PC-3 (cell line): ENCODE data around the gene GIPC3. TPM values are rescaled to one million over a fixed set of nuclear protein-coding genes. Genes with fewer than 3 reads are reported as not detected.

Experiments
- ATAC-seq: fragments of 200-7000 bp; cut with Tn5 transposase; 2 replicates; pipeline ENCODE4 v1.9.1; 2020; ENCODE audit warnings: mild to moderate bottlenecking, moderate library complexity
- BruUV-seq: library from RNA; stranded (reverse); fragments of 400-500 nt; replicated peaks from 2 replicates; lab custom pipeline; 2021; lab: Mats Ljungman, UMichigan
- CTCF ChIA-PET: fragments of 300-600 bp; sonication (Branson Sonifier 250); formaldehyde crosslinking; loops from one replicate; lab custom pipeline; 2022; ENCODE audit warnings: antibody characterized with exemption; lab: Charles Lee
- POLR2A ChIA-PET: fragments of 300-600 bp; sonication (Branson Sonifier 250); formaldehyde crosslinking; loops from one replicate; lab custom pipeline; 2022; ENCODE audit warnings: antibody characterized with exemption; ENCODE audit not compliant: unreplicated experiment; lab: Charles Lee
- DNase-seq: peaks from one replicate; pipeline ENCODE4 v3.0.0-alpha.2; 2015
- H2AFZ ChIP-seq: fragments of 300-600 bp; sonication (generic); 2 replicates; pipeline ENCODE4 v1.6.0; 2016; ENCODE audit warnings: antibody characterized with exemption, low read length
- H3F3A ChIP-seq: fragments of 300-600 bp; sonication (generic); one replicate; pipeline ENCODE4 v1.6.0; 2017; ENCODE audit warnings: antibody characterized with exemption, low read length, control low read depth, mild to moderate bottlenecking; ENCODE audit not compliant: unreplicated experiment
- H3K27ac ChIP-seq: fragments of 300-600 bp; sonication (generic); 2 replicates; pipeline ENCODE4 v1.5.1; 2016; ENCODE audit warnings: mild to moderate bottlenecking, low read length
- H3K27me3 ChIP-seq: fragments of 300-600 bp; sonication (generic); 2 replicates; pipeline ENCODE4 v1.6.1; 2016; ENCODE audit warnings: low read length, mixed read lengths
- H3K36me3 ChIP-seq: fragments of 300-600 bp; sonication (generic); 2 replicates; pipeline ENCODE4 v1.6.1; 2016; ENCODE audit warnings: low read depth, mixed run types, low read length, mixed read lengths
- H3K4me1 ChIP-seq: fragments of 300-600 bp; sonication (generic); 2 replicates; pipeline ENCODE4 v1.5.1; 2016; ENCODE audit warnings: low read length; ENCODE audit not compliant: insufficient read depth
- H3K4me2 ChIP-seq: fragments of 300-600 bp; sonication (generic); 2 replicates; pipeline ENCODE4 v1.6.0; 2016; ENCODE audit warnings: low read length
- H3K4me3 ChIP-seq: fragments of 300-600 bp; sonication (generic); 2 replicates; pipeline ENCODE4 v1.5.1; 2016; ENCODE audit warnings: mild to moderate bottlenecking, low read length, mixed read lengths
- H3K79me2 ChIP-seq: fragments of 300-600 bp; sonication (generic); 2 replicates; pipeline ENCODE4 v1.6.1; 2017; ENCODE audit warnings: low read length, mixed read lengths
- H3K9ac ChIP-seq: fragments of 300-600 bp; sonication (generic); 2 replicates; pipeline ENCODE4 v1.6.0; 2016; ENCODE audit warnings: mild to moderate bottlenecking, low read length
- H3K9me2 ChIP-seq: fragments of 300-600 bp; sonication (generic); replicated peaks from 2 replicates; pipeline ENCODE4 v1.6.1; 2016; ENCODE audit warnings: mixed run types, low read length, mixed read lengths
- H3K9me3 ChIP-seq: fragments of 300-600 bp; sonication (generic); 2 replicates; pipeline ENCODE4 v1.6.1; 2016; ENCODE audit warnings: low read length, mixed read lengths
- H4K20me1 ChIP-seq: fragments of 300-600 bp; sonication (generic); 2 replicates; pipeline ENCODE4 v1.6.1; 2016; ENCODE audit warnings: low read length, mixed read lengths
- EZH2 ChIP-seq: fragments of 300-600 bp; sonication (generic); IDR thresholded peaks from one replicate; pipeline ENCODE4 v1.6.1; 2017; ENCODE audit warnings: antibody characterized with exemption, mild to moderate bottlenecking, low read length; ENCODE audit not compliant: unreplicated experiment
- EZH2phosphoT487 ChIP-seq: fragments of 300-600 bp; sonication (generic); IDR thresholded peaks from 2 replicates; pipeline ENCODE4 v1.6.1; 2018; ENCODE audit warnings: mild to moderate bottlenecking, antibody characterized with exemption, low read length, borderline replicate concordance
- intact Hi-C: fragments of 100-400 bp; cut with micrococcal nuclease; formaldehyde crosslinking; loops from 2 replicates; pipeline ENCODE4 v1.9.0; 2023
- total RNA-seq: library from RNA; depleted of rRNA; stranded (reverse); fragments of >200 nt; gene quantifications from 2 replicates; pipeline ENCODE4 v1.2.3, GENCODE V29; 2014
- TF ChIP-seq, protein P1 (sequence below): fragments of 300-600 bp; sonication (generic); conservative IDR thresholded peaks from 2 replicates; pipeline ENCODE4 v1.5.1; 2017; ENCODE audit warnings: antibody characterized with exemption, low read depth, mild to moderate bottlenecking, low read length

The GIPC3 gene
- total RNA-seq, 1 experiment from 2014 or later = 0.18 TPM

DNA sequence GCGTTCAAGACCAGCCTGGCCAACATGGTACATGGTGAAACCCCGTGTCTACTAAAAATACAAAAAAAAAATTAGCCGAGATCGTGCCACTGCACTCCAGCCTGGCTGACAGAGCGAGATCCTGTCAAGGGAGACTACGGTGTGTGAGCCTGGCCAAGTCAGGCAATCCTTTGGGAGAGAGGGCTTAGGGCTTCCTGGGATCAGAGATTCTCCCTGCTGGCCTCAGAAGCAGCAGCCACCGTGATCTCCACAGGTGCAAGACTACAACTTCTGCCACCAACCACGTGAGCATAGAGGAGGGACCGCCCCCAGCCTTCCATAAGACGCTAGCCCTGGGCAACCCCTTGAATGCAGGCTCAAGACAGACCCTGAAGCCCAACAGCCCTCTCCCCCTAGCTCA lies 35.5 kb upstream of the GIPC3 start:
- Histone ChIP-seq H3K36me3 (0 out of 2 replicates have a peak, but pooled peaks cover 6% of the 10 kb centered on the region), H3F3A (no peaks in the 10 kb centered on the region), H3K9ac (no peak overlapping the region), H3K27ac (no peak overlapping the region), H2AFZ (no peak overlapping the region), H3K9me2 (no peaks in the 10 kb centered on the region), H4K20me1 (0 out of 2 replicates have a peak, but pooled peaks cover 3% of the 10 kb centered on the region), H3K79me2 (peaks cover 18% of the 10 kb centered on the region), H3K4me3 (no peak overlapping the region), H3K27me3 (no peaks in the 10 kb centered on the region), H3K4me1 (peaks cover 5% of the 10 kb centered on the region; the same call in 1 of the 2 replicates), H3K4me2 (no peak overlapping the region), H3K9me3 (no peaks in the 10 kb centered on the region)
- DNase-seq (no peak), ATAC-seq (no peak)
- TF ChIP-seq, protein P1, sequence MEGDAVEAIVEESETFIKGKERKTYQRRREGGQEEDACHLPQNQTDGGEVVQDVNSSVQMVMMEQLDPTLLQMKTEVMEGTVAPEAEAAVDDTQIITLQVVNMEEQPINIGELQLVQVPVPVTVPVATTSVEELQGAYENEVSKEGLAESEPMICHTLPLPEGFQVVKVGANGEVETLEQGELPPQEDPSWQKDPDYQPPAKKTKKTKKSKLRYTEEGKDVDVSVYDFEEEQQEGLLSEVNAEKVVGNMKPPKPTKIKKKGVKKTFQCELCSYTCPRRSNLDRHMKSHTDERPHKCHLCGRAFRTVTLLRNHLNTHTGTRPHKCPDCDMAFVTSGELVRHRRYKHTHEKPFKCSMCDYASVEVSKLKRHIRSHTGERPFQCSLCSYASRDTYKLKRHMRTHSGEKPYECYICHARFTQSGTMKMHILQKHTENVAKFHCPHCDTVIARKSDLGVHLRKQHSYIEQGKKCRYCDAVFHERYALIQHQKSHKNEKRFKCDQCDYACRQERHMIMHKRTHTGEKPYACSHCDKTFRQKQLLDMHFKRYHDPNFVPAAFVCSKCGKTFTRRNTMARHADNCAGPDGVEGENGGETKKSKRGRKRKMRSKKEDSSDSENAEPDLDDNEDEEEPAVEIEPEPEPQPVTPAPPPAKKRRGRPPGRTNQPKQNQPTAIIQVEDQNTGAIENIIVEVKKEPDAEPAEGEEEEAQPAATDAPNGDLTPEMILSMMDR = no peak
- ChIA-PET CTCF (no interaction called here), POLR2A (no interaction called here)
- BruUV-seq = no TSS peak
- intact Hi-C loops = no loop called here

DNA sequence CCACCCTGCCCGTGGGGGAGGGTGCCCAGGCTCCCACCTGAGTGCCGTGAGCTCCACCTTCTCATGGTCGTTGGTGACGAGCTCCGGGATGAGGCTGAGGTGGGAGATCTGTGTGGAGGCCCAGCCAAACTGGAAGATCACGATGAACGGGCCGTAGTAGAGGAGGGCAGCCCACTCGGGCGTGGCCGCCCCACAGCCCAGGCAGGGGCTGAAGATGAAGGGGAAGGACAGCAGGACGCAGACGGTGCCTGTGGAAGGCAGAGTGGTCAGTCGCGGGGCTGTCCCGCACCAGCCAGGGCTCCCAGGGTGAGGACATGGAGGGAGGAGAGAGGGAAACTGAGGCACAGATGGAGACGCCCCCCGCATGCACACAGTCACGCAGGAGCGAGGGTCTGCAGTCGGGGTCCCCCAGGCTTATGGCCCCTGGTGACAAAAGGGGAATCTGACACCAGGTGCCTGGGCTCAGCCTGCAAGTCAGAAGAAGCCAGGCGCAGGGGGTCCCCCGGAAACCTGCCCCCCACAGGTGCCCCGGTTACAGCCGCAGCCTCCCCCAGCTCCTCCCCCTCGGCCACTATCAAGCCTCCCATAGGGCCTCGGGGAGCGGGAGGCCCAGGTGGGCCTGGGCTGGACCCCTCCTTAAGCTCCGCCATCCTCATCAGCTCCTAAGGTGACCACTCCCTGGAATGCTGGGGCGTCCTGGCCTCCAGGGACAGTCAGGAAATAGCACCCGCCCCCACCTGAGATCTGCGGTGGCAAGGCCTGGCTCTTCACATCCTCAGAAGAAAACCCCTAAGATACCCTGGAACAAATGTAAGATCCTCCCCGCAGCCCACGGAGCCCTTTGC lies 34.1 kb upstream of the GIPC3 start:
- Histone ChIP-seq H2AFZ (no peak overlapping the region), H3K9me2 (no peaks in the 10 kb centered on the region), H3K27ac (no peak overlapping the region), H3K79me2 (peaks cover 31% of the 10 kb centered on the region), H3K4me1 (peaks cover 12% of the 10 kb centered on the region; the same call in 1 of the 2 replicates), H3K4me3 (no peak overlapping the region), H3K27me3 (no peaks in the 10 kb centered on the region), H3K9ac (no peak overlapping the region), H3K9me3 (no peaks in the 10 kb centered on the region), H3K4me2 (no peak overlapping the region), H4K20me1 (peaks cover 12% of the 10 kb centered on the region), H3K36me3 (no peaks in the 10 kb centered on the region), H3F3A (no peaks in the 10 kb centered on the region)
- ATAC-seq (no peak), DNase-seq (no peak)
- TF ChIP-seq EZH2 (no peak), EZH2phosphoT487 (no peak)
- TF ChIP-seq, protein P1 = no peak
- ChIA-PET POLR2A (no interaction called here), CTCF (no interaction called here)
- intact Hi-C loops = no loop called here
- BruUV-seq = no TSS peak

DNA sequence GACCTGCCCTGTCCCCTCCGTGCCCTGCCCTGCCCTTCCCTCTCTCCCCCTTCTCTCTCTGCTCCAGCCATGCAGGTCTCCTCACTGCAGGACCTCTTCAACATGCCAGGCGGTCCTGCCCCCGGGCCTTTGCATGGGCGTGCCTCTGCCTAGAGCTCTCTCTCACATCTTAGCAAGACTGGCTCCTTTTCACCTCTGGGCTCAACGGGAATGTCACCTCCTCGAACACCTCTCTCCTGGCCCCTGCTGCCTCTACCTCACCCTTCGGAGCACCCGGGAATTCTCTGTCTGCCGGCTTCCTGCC lies 33.5 kb upstream of the GIPC3 start:
- TF ChIP-seq EZH2phosphoT487 (no peak), EZH2 (no peak)
- TF ChIP-seq, protein P1 = no peak
- Histone ChIP-seq H3K9me2 (no peaks in the 10 kb centered on the region), H3K4me1 (peaks cover 12% of the 10 kb centered on the region; the same call in 1 of the 2 replicates), H3K36me3 (no peaks in the 10 kb centered on the region), H3K4me2 (no peak overlapping the region), H3K27ac (no peak overlapping the region), H3K27me3 (no peaks in the 10 kb centered on the region), H3F3A (no peaks in the 10 kb centered on the region), H3K9ac (no peak overlapping the region), H4K20me1 (peaks cover 18% of the 10 kb centered on the region), H3K9me3 (no peaks in the 10 kb centered on the region), H3K4me3 (no peak overlapping the region), H3K79me2 (peaks cover 37% of the 10 kb centered on the region), H2AFZ (no peak overlapping the region)
- no peak for DNase-seq
- POLR2A ChIA-PET = no interaction called here
- CTCF ChIA-PET = no interaction called here
- ATAC-seq = no peak
- BruUV-seq = no TSS peak
- intact Hi-C loops = no loop called here
